Hepatocyte (in vitro differentiated cells): ENCODE results near the gene KSR1. TPM values are rescaled to one million over a fixed set of nuclear protein-coding genes. Genes with fewer than 3 reads are reported as not detected.

Experiments
- DNase-seq: peaks from one replicate; pipeline ENCODE4 v3.0.0-alpha.2; 2016; ENCODE audit warnings: low spot score
- H2AFZ ChIP-seq: fragments of 200-600 bp; sonication (generic); 2 replicates; pipeline ENCODE4 v1.6.0; 2016; ENCODE audit warnings: antibody characterized with exemption, mild to moderate bottlenecking
- H3K27ac ChIP-seq: fragments of 200-600 bp; sonication (generic); 2 replicates; pipeline ENCODE4 v1.5.1; 2016; ENCODE audit warnings: mild to moderate bottlenecking
- H3K27me3 ChIP-seq: fragments of 200-600 bp; sonication (generic); 2 replicates; pipeline ENCODE4 v1.6.1; 2016
- H3K36me3 ChIP-seq: fragments of 200-600 bp; sonication (generic); replicated peaks from 2 replicates; pipeline ENCODE4 v1.5.1; 2016; ENCODE audit warnings: low read depth; ENCODE audit not compliant: insufficient read depth
- H3K4me1 ChIP-seq: fragments of 200-600 bp; sonication (generic); 2 replicates; pipeline ENCODE4 v1.5.1; 2016; ENCODE audit warnings: mild to moderate bottlenecking, moderate library complexity; ENCODE audit not compliant: insufficient read depth
- H3K4me2 ChIP-seq: fragments of 200-600 bp; sonication (generic); 2 replicates; pipeline ENCODE4 v1.6.0; 2016
- H3K4me3 ChIP-seq: fragments of 200-600 bp; sonication (generic); 2 replicates; pipeline ENCODE4 v1.5.1; 2016; ENCODE audit warnings: mild to moderate bottlenecking
- H3K79me2 ChIP-seq: fragments of 200-600 bp; sonication (generic); 2 replicates; pipeline ENCODE4 v1.6.0; 2017; ENCODE audit warnings: mild to moderate bottlenecking
- H3K9me2 ChIP-seq: fragments of 200-600 bp; sonication (generic); replicated peaks from 2 replicates; pipeline ENCODE4 v1.6.0; 2017; ENCODE audit warnings: mild to moderate bottlenecking; ENCODE audit not compliant: insufficient read depth
- H3K9me3 ChIP-seq: fragments of 200-600 bp; sonication (generic); 2 replicates; pipeline ENCODE4 v1.5.1; 2016; ENCODE audit warnings: low read depth, mild to moderate bottlenecking
- H4K20me1 ChIP-seq: fragments of 200-600 bp; sonication (generic); 2 replicates; pipeline ENCODE4 v1.6.0; 2016; ENCODE audit warnings: mild to moderate bottlenecking; ENCODE audit not compliant: insufficient read depth, poor library complexity, severe bottlenecking
- CTCF ChIP-seq: fragments of 200-600 bp; sonication (generic); IDR thresholded peaks from 2 replicates; pipeline ENCODE4 v1.5.1; 2016; ENCODE audit warnings: antibody characterized with exemption, mild to moderate bottlenecking; ENCODE audit not compliant: poor library complexity
- EZH2 ChIP-seq: fragments of 200-600 bp; sonication (generic); IDR thresholded peaks from 2 replicates; pipeline ENCODE4 v1.6.1; 2016; ENCODE audit warnings: antibody characterized with exemption, mild to moderate bottlenecking, borderline replicate concordance
- EZH2phosphoT487 ChIP-seq: fragments of 200-600 bp; sonication (generic); IDR thresholded peaks from one replicate; pipeline ENCODE4 v1.6.1; 2018; ENCODE audit warnings: antibody characterized with exemption, mild to moderate bottlenecking, low read depth, moderate library complexity; ENCODE audit not compliant: unreplicated experiment, severe bottlenecking
- WGBS: methylation state at CpG from one replicate; pipeline ENCODE4 v1.1.6; 2016; ENCODE audit warnings: low lambda C conversion rate; ENCODE audit errors: missing lambda C conversion rate; 5-methylcytosine and 5-hydroxymethylcytosine counted together
- polyA plus RNA-seq: library from polyadenylated mRNA; unstranded; fragments of >200 nt; fragmentation: Nextera tagmentation; extraction: Ambion mirVana; gene quantifications from 2 replicates; pipeline ENCODE4 v1.2.1, GENCODE V29; 2016
- total RNA-seq: library from RNA; depleted of rRNA; stranded (reverse); fragments of >200 nt; gene quantifications from 2 replicates; pipeline ENCODE4 v1.2.3, GENCODE V29; 2014

KSR1 gene
- total and polyA plus RNA-seq, 2 experiments from 2014 or later, result 16.2 to 32.6 TPM

DNA sequence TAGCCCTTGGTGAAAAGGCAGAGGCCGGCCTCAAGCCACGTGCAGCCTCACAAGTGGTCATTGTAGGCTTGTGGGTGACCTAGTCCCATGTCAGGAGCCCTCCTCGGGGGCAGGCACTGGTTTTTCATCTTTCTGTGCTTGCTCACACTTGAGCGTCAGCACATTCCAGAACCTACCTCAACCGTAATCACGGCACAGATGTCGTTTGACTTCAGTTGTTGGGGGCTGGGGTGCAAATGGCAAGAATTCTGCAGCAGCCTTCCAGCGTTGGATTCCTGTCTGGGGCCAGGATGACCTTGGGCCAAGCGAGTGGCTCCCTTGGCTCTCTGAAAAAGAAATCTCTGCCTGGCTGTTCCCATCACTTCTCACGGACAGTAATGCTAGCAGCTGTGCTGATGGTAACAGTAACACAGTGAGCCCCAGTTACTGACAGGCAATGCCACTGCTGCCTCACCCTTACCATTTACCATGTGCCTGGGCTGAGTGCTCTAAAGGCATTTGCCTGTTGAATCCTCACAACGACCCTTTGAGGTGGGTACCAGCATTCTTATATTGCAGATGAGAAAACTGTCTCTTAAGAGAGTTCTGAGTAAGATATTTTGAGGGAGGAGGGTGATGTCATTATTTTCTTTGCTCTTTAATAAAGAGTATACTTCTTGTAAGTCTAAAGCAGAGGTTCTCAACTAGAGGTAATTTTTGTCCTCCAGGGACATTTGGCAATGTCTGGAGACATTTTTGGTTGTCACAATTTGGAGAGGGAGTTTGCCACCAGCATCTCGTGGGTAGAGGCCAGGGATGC lies 46.5 kb downstream of the KSR1 start:
- no peaks in the 10 kb centered on the region for H4K20me1 ChIP-seq
- no peaks in the 10 kb centered on the region for H3K36me3 ChIP-seq
- H3K27me3 ChIP-seq, result no peaks in the 10 kb centered on the region
- H2AFZ ChIP-seq, result no peak overlapping the region
- no peak overlapping the region for H3K4me3 ChIP-seq
- 66% methylated on average over 12 of the region's 12 CpGs for WGBS
- TF ChIP-seq CTCF, result no peak
- TF ChIP-seq EZH2, result no peak
- no peak for TF ChIP-seq EZH2phosphoT487
- H3K79me2 ChIP-seq, result peaks cover 96% of the 10 kb centered on the region
- H3K4me1 ChIP-seq, result peaks cover 32% of the 10 kb centered on the region
- H3K4me2 ChIP-seq, result no peak overlapping the region
- no peak for DNase-seq
- no peaks in the 10 kb centered on the region for H3K9me3 ChIP-seq
- no peaks in the 10 kb centered on the region for H3K9me2 ChIP-seq
- H3K27ac ChIP-seq, result no peak overlapping the region

GRCh38 chr17:27503611-27504010 lies 47.4 kb downstream of the KSR1 start:
- Histone ChIP-seq H3K9me3 (no peaks in the 10 kb centered on the region), H3K4me1 (peaks cover 32% of the 10 kb centered on the region), H3K9me2 (no peaks in the 10 kb centered on the region), H3K27me3 (no peaks in the 10 kb centered on the region), H3K27ac (peak overlapping the region; percentile 85), H4K20me1 (no peaks in the 10 kb centered on the region), H3K4me3 (no peak overlapping the region), H2AFZ (no peak overlapping the region), H3K79me2 (peaks cover 96% of the 10 kb centered on the region), H3K4me2 (peak overlapping the region; percentile 62), H3K36me3 (no peaks in the 10 kb centered on the region)
- TF ChIP-seq EZH2phosphoT487, result no peak
- no peak for TF ChIP-seq EZH2
- TF ChIP-seq CTCF, result no peak
- WGBS, result 94% methylated on average over 8 of the region's 8 CpGs
- no peak for DNase-seq

DNA sequence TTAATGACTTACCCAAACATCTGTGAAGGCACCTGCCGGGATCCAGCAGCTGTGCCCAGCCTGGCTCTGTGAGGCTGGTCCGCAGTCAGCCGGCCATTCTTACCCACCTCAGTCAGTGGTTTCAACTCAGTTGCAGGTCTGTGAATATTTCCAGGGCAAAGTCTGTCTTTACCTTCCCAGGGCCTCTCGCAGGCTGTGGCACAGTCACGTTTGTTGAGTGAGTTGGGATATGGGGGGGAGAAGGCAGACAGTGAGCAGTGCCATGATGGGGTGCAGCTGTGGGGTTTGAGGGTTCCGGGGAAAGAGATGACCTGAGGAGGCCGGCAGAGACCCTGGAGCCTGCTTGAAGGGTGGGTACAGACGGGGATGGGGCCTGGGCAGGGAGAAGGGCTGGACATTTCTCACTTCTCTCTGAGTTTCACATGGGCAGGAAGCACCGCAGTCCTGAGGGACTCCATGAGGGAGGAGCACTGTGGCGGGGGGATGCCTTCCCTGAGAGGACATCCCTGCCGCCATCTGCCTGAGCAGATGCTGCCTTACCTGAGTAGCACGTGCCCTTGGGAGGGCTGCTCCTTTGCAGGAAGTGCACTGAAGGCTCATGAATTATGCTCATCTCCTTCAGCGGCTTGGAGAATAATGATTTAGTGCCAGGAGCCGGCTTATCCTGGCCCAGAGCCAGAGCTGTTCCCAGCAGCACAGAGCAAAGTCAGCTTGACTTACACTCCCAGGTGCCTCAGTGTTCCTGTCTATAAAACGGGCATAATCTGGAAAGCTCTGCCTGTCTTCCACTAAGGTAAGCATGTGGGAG lies 48.1 kb downstream of the KSR1 start:
- peak; percentile 65 for DNase-seq
- Histone ChIP-seq H3K27ac (peak overlapping the region; percentile 85), H3K4me2 (peak overlapping the region; percentile 62), H3K4me3 (no peak overlapping the region), H3K4me1 (peaks cover 32% of the 10 kb centered on the region), H3K9me2 (no peaks in the 10 kb centered on the region), H4K20me1 (no peaks in the 10 kb centered on the region), H3K27me3 (no peaks in the 10 kb centered on the region), H2AFZ (no peak overlapping the region), H3K79me2 (peaks cover 96% of the 10 kb centered on the region), H3K9me3 (no peaks in the 10 kb centered on the region), H3K36me3 (no peaks in the 10 kb centered on the region)
- TF ChIP-seq CTCF (no peak), EZH2phosphoT487 (no peak)
- 80% methylated on average over 15 of the region's 15 CpGs for WGBS
